HUDEP-2 (cell line): ENCODE data around the gene TTC23.
"Not testable (repeated sequence)": the region's sequence is repeated elsewhere in the genome, so short reads cannot be mapped to it uniquely, and the experiment has no call there.

Source experiments
- DNase-seq, 76 experiments: peaks; one replicate each; lab custom pipeline; 2025; ENCODE audit not compliant: unreplicated experiment in 76 of 76; lab: John Stamatoyannopoulos, UW

TTC23 gene

GRCh38 chr15:99126131-99126588 lies 123.2 kb downstream of the TTC23 start:
- no peak for DNase-seq

GRCh38 chr15:99125061-99125891 lies 124.1 kb downstream of the TTC23 start:
- DNase-seq: no peak

GRCh38 chr15:99124641-99125040 lies 124.7 kb downstream of the TTC23 start:
- no peak for DNase-seq

- DNase-seq: peak in 1 of 76 experiments; percentile 10
Observed at GRCh38 chr15:99123713-99124451, 125.5 kb downstream of the TTC23 start.

GRCh38 chr15:99122831-99123712 lies 126.3 kb downstream of the TTC23 start:
- no peak for DNase-seq

- DNase-seq: no peak
Observed at GRCh38 chr15:99121691-99122410, 127.5 kb downstream of the TTC23 start.

GRCh38 chr15:99121207-99121606 lies 128.2 kb downstream of the TTC23 start:
- no peak for DNase-seq

- no peak for DNase-seq
Observed at GRCh38 chr15:99120050-99120777, 129.2 kb downstream of the TTC23 start.

GRCh38 chr15:99118801-99119546 lies 130.4 kb downstream of the TTC23 start:
- no peak for DNase-seq

GRCh38 chr15:99118258-99118632 lies 131.1 kb downstream of the TTC23 start:
- DNase-seq: no peak

GRCh38 chr15:99117563-99118257 lies 131.7 kb downstream of the TTC23 start:
- DNase-seq: no peak

GRCh38 chr15:99117111-99117510 lies 132.3 kb downstream of the TTC23 start:
- no peak for DNase-seq

GRCh38 chr15:99115300-99116215 lies 133.8 kb downstream of the TTC23 start:
- no peak for DNase-seq

GRCh38 chr15:99114511-99115299 lies 134.7 kb downstream of the TTC23 start:
- DNase-seq: no peak

- no peak for DNase-seq
Observed at GRCh38 chr15:99113547-99114271, 135.7 kb downstream of the TTC23 start.

GRCh38 chr15:99111641-99112040 lies 137.7 kb downstream of the TTC23 start:
- not testable (repeated sequence) for DNase-seq
